Measurements from ENCODE around the gene EAPP. TPM values are rescaled to one million over a fixed set of nuclear protein-coding genes. Genes with fewer than 3 reads are reported as not detected.
A peak's percentile ranks its signal among the peaks of the same experiment; 100 is the strongest.

EAPP gene
- total RNA-seq, 1 donor from 2014 or later = 27.0 TPM

DNA sequence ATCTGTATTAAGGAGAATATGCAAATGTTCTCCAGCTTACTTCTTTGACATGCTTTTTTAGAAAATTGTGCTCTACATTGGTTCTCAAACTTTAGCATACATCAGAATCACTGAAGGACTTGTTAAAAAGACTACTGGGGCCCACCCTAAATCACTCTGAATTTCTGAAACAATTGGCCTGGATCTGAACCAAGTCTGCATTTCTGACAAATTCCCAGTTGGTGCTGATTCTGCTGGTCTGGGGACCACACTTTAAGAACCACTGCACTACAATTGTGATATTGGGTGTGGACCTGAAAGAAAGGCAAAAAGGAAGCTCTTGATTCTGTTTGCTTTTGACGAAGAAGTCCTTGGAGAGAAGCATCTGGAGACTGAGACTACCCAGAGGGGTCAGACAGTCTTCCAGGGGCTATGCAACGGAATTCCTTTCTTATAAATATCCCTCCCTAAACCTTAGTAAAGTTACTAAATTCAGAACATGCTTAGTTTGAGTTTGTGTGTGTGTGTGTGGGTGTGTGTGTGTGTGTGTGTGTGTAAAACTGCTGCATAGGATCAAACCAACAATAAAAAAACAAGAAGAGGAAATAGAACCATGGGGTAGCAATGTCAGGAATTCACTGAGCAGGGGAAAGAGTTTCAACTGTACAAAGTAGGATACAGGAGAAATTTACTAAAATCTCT, 36.8 kb downstream of the EAPP start:
- no peaks in the 10 kb centered on the region for H3K36me3 Mint-ChIP-seq (ENCODE audit: low read depth)
- H3K4me3 Mint-ChIP-seq (ENCODE audit: unreplicated experiment) = no peak overlapping the region
- TF ChIP-seq CTCF (IDR thresholded peaks at IDR 0.05) = no peak
- no peak for DNase-seq (ENCODE audit: low spot score)
- H3K4me1 Mint-ChIP-seq (ENCODE audit: low read depth) = peaks cover 30% of the 10 kb centered on the region
- H3K27ac Mint-ChIP-seq (ENCODE audit: unreplicated experiment) = peak overlapping the region; percentile 87
- no peaks in the 10 kb centered on the region for H3K9me3 Mint-ChIP-seq (ENCODE audit: low read depth)
- no peaks in the 10 kb centered on the region for H3K27me3 Mint-ChIP-seq (ENCODE audit: low read depth)

DNA sequence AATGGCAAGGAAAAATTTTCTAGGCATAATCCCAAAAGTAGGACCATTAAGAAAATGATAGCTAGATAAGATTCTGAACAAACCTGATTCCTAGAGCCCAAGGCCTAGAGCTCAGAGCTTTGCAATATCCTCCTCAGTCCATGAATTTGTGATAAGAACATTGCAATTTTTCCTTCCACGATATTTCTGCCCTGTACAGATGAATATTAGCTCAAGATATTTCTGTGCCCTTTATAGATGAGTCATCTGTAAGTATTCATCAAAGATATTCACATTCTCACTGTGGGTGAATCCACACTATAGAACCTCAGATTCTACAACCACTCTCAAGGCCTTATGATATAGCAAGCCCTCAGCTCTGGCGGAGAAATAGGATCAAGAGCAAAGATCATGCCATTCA, 37.5 kb downstream of the EAPP start:
- H3K4me1 Mint-ChIP-seq (ENCODE audit: low read depth) = peaks cover 37% of the 10 kb centered on the region
- H3K9me3 Mint-ChIP-seq (ENCODE audit: low read depth) = no peaks in the 10 kb centered on the region
- no peaks in the 10 kb centered on the region for H3K27me3 Mint-ChIP-seq (ENCODE audit: low read depth)
- H3K36me3 Mint-ChIP-seq (ENCODE audit: low read depth) = no peaks in the 10 kb centered on the region
- H3K27ac Mint-ChIP-seq (ENCODE audit: unreplicated experiment) = no peak overlapping the region
- no peak for TF ChIP-seq CTCF (IDR thresholded peaks at IDR 0.05)
- DNase-seq (ENCODE audit: low spot score) = no peak
- no peak overlapping the region for H3K4me3 Mint-ChIP-seq (ENCODE audit: unreplicated experiment)

DNA sequence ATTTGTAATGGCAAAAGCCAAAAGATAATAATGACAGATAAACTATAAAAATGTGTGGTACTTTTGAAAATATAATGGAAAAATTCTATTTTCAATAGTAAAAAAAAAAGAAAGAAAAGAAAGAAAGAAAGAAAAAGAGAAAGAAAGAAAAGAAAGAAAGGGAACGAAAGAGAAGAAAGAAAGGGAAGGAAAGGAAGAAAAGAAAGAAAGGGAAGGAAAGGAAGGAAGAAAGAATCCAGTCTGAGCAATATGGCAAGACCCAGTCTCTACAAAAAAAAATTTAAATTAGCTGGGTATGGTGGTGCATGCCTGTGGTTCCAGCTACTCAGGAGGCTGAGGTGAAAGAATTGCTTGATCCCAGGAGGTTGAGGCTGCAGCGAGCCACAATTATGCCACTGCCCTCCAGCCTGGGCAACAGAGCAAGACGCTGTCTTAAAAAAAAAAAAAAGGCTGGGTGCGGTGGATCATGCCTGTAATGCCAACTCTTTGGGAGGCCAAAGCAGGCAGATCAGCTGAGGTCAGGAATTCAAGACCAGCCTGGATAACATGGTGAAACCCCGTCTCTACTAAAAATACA, 38.4 kb downstream of the EAPP start:
- TF ChIP-seq CTCF (IDR thresholded peaks at IDR 0.05) = no peak
- no peaks in the 10 kb centered on the region for H3K27me3 Mint-ChIP-seq (ENCODE audit: low read depth)
- no peaks in the 10 kb centered on the region for H3K9me3 Mint-ChIP-seq (ENCODE audit: low read depth)
- H3K27ac Mint-ChIP-seq (ENCODE audit: unreplicated experiment) = peak overlapping the region; percentile 63
- H3K4me3 Mint-ChIP-seq (ENCODE audit: unreplicated experiment) = no peak overlapping the region
- no peak for DNase-seq (ENCODE audit: low spot score)
- H3K4me1 Mint-ChIP-seq (ENCODE audit: low read depth) = peaks cover 46% of the 10 kb centered on the region
- H3K36me3 Mint-ChIP-seq (ENCODE audit: low read depth) = no peaks in the 10 kb centered on the region

- no peaks in the 10 kb centered on the region for H3K9me3 Mint-ChIP-seq (ENCODE audit: low read depth)
- DNase-seq (ENCODE audit: low spot score) = no peak
These were observed 40.7 kb downstream of the EAPP start for GRCh38 chr14:34498684-34499412.

More at GRCh38 chr14:34498684-34499412, 40.7 kb downstream of the EAPP start:
- H3K4me1 Mint-ChIP-seq (ENCODE audit: low read depth) = peaks cover 46% of the 10 kb centered on the region
- no peak overlapping the region for H3K4me3 Mint-ChIP-seq (ENCODE audit: unreplicated experiment)
- peak overlapping the region; percentile 45 for H3K27ac Mint-ChIP-seq (ENCODE audit: unreplicated experiment)
- no peaks in the 10 kb centered on the region for H3K27me3 Mint-ChIP-seq (ENCODE audit: low read depth)
- TF ChIP-seq CTCF (IDR thresholded peaks at IDR 0.05) = peak; percentile 63
- no peaks in the 10 kb centered on the region for H3K36me3 Mint-ChIP-seq (ENCODE audit: low read depth)

Measured in chondrocyte (in vitro differentiated cells).